Measurements from ENCODE around the gene MCM7. TPM values are rescaled to one million over a fixed set of nuclear protein-coding genes. Genes with fewer than 3 reads are reported as not detected.

MCM7 gene
- total and polyA plus RNA-seq, 2 of the 13 experiments (the other 11 are each of a cell fraction or from before 2014, with no cell fraction given): 84.5 to 214 TPM

DNA sequence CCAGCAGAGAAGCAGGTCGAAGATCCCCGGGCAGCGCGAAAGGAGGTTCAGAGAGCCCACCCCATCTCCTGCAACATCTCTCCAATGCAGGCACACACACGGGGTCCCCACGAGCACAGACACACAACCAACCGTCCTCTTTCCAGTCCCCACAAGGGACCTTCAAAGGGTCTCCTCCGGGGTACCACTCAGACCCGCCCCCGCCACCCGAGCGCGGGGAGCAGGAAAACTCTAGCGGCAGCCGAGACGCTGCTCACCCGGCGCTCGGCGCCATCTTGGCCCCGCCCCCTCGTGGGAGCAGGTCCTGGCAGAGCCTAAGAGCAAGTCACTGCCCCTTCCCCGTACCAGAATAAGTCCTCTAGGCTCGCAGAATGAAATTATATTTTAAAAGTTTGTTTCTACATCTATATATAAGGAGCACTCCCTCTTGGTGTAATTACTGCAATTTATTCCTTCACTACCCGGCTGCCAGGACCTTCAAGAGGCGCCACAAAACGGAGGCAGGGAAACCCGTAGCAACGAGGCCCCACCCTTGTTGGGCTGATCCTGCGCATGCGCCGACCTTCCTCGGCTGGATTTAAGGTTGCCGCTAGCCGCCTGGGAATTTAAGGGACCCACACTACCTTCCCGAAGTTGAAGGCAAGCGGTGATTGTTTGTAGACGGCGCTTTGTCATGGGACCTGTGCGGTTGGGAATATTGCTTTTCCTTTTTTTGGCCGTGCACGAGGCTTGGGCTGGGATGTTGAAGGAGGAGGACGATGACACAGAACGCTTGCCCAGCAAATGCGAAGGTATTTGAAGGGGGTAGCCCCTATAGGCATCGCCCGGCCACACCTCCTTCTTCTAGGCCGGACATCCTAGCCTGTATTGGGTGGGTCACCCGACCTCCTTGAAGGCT is 18.1 kb upstream of the MCM7 start, which contains the start of the genes CNPY4 and TAF6 (continued):
- TF ChIP-seq PPARG (CRISPR knock-in tag; conservative IDR thresholded peaks at IDR 0.05): no peak
- no peak; the same call in 1 of the 2 replicates for TF ChIP-seq ZNF564 (CRISPR knock-in tag; IDR thresholded peaks at IDR 0.05)
- peak; percentile 78 for TF ChIP-seq RFX3 (CRISPR knock-in tag; IDR thresholded peaks at IDR 0.05)
- TF ChIP-seq, protein P1, sequence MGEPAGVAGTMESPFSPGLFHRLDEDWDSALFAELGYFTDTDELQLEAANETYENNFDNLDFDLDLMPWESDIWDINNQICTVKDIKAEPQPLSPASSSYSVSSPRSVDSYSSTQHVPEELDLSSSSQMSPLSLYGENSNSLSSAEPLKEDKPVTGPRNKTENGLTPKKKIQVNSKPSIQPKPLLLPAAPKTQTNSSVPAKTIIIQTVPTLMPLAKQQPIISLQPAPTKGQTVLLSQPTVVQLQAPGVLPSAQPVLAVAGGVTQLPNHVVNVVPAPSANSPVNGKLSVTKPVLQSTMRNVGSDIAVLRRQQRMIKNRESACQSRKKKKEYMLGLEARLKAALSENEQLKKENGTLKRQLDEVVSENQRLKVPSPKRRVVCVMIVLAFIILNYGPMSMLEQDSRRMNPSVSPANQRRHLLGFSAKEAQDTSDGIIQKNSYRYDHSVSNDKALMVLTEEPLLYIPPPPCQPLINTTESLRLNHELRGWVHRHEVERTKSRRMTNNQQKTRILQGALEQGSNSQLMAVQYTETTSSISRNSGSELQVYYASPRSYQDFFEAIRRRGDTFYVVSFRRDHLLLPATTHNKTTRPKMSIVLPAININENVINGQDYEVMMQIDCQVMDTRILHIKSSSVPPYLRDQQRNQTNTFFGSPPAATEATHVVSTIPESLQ (CRISPR knock-in tag; conservative IDR thresholded peaks at IDR 0.05): 0 out of 2 replicates have a peak, but pooled peaks have one; percentile 29
- TF ChIP-seq, protein P2, sequence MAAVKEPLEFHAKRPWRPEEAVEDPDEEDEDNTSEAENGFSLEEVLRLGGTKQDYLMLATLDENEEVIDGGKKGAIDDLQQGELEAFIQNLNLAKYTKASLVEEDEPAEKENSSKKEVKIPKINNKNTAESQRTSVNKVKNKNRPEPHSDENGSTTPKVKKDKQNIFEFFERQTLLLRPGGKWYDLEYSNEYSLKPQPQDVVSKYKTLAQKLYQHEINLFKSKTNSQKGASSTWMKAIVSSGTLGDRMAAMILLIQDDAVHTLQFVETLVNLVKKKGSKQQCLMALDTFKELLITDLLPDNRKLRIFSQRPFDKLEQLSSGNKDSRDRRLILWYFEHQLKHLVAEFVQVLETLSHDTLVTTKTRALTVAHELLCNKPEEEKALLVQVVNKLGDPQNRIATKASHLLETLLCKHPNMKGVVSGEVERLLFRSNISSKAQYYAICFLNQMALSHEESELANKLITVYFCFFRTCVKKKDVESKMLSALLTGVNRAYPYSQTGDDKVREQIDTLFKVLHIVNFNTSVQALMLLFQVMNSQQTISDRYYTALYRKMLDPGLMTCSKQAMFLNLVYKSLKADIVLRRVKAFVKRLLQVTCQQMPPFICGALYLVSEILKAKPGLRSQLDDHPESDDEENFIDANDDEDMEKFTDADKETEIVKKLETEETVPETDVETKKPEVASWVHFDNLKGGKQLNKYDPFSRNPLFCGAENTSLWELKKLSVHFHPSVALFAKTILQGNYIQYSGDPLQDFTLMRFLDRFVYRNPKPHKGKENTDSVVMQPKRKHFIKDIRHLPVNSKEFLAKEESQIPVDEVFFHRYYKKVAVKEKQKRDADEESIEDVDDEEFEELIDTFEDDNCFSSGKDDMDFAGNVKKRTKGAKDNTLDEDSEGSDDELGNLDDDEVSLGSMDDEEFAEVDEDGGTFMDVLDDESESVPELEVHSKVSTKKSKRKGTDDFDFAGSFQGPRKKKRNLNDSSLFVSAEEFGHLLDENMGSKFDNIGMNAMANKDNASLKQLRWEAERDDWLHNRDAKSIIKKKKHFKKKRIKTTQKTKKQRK (IDR thresholded peaks at IDR 0.05; ENCODE audit: low read length): no peak
- no peak for TF ChIP-seq ZNF468 (CRISPR knock-in tag; IDR thresholded peaks at IDR 0.05)
- TF ChIP-seq LCORL (IDR thresholded peaks at IDR 0.05): 0 out of 2 replicates have a peak, but pooled peaks have one; percentile 61
- TF ChIP-seq LCORL (CRISPR knock-in tag; IDR thresholded peaks at IDR 0.05): no peak; the same call in 1 of the 2 replicates
- TF ChIP-seq, protein P3, sequence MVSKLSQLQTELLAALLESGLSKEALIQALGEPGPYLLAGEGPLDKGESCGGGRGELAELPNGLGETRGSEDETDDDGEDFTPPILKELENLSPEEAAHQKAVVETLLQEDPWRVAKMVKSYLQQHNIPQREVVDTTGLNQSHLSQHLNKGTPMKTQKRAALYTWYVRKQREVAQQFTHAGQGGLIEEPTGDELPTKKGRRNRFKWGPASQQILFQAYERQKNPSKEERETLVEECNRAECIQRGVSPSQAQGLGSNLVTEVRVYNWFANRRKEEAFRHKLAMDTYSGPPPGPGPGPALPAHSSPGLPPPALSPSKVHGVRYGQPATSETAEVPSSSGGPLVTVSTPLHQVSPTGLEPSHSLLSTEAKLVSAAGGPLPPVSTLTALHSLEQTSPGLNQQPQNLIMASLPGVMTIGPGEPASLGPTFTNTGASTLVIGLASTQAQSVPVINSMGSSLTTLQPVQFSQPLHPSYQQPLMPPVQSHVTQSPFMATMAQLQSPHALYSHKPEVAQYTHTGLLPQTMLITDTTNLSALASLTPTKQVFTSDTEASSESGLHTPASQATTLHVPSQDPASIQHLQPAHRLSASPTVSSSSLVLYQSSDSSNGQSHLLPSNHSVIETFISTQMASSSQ (IDR thresholded peaks at IDR 0.05; ENCODE audit: low read depth): no peak
- TF ChIP-seq, protein P3 (CRISPR knock-in tag; IDR thresholded peaks at IDR 0.05; ENCODE audit: borderline replicate concordance): peak; percentile 30; the same call in 1 of the 2 replicates
- peak; percentile 31; the same call in 1 of the 2 replicates for TF ChIP-seq TARDBP (CRISPR knock-in tag; IDR thresholded peaks at IDR 0.05)
- TF ChIP-seq, protein P4, sequence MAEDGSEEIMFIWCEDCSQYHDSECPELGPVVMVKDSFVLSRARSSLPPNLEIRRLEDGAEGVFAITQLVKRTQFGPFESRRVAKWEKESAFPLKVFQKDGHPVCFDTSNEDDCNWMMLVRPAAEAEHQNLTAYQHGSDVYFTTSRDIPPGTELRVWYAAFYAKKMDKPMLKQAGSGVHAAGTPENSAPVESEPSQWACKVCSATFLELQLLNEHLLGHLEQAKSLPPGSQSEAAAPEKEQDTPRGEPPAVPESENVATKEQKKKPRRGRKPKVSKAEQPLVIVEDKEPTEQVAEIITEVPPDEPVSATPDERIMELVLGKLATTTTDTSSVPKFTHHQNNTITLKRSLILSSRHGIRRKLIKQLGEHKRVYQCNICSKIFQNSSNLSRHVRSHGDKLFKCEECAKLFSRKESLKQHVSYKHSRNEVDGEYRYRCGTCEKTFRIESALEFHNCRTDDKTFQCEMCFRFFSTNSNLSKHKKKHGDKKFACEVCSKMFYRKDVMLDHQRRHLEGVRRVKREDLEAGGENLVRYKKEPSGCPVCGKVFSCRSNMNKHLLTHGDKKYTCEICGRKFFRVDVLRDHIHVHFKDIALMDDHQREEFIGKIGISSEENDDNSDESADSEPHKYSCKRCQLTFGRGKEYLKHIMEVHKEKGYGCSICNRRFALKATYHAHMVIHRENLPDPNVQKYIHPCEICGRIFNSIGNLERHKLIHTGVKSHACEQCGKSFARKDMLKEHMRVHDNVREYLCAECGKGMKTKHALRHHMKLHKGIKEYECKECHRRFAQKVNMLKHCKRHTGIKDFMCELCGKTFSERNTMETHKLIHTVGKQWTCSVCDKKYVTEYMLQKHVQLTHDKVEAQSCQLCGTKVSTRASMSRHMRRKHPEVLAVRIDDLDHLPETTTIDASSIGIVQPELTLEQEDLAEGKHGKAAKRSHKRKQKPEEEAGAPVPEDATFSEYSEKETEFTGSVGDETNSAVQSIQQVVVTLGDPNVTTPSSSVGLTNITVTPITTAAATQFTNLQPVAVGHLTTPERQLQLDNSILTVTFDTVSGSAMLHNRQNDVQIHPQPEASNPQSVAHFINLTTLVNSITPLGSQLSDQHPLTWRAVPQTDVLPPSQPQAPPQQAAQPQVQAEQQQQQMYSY (CRISPR knock-in tag; IDR thresholded peaks at IDR 0.05): no peak
- no peak for TF ChIP-seq ZNF674 (CRISPR knock-in tag; IDR thresholded peaks at IDR 0.05; ENCODE audit: low read depth)
- no peak for TF ChIP-seq PHB2 (IDR thresholded peaks at IDR 0.05; ENCODE audit: partially characterized antibody)

Measured in HepG2 (cell line).